ENCODE data around the gene OR1Q1. TPM values are rescaled to one million over a fixed set of nuclear protein-coding genes. Genes with fewer than 3 reads are reported as not detected.

Gene OR1Q1, protein sequence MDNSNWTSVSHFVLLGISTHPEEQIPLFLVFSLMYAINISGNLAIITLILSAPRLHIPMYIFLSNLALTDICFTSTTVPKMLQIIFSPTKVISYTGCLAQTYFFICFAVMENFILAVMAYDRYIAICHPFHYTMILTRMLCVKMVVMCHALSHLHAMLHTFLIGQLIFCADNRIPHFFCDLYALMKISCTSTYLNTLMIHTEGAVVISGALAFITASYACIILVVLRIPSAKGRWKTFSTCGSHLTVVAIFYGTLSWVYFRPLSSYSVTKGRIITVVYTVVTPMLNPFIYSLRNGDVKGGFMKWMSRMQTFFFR
- not detected in 2 replicates for total RNA-seq

DNA sequence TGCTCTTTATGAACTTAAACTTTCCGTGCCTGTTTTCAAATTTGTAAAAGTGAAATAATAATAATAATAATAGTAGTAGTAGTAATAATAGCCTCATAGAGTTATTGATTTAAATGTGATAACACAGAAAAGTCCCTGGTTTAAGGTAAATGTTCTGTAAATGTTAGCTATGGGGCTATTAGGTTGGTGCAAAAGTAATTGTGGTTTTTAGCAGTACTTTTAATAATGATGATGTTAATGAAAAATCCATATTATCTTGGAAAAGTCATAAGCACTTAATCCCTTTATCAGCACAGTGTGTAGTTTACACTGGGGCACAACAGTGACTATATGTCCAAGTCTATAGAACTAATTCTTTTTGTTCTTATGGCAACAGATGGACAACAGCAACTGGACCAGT is at the start of gene OR1Q1:
OR1Q1 (plus strand) TSS at position 377 of the 400 bp plus-strand sequence; CDS start at position 377, 0 bp downstream.

GRCh38 chr9:122583284-122583683 is 31.3 kb upstream of the OR1Q1 start, which contains the start of gene OR1L8:
TSS of gene OR1L8 (minus strand) at chr9:122583384. CDS start at chr9:122568477, 14,907 bp downstream.

GRCh38 chr9:122657527-122657926 is 43.0 kb downstream of the OR1Q1 start, which contains the start of gene OR1B1:
TSS of gene OR1B1 (minus strand) at chr9:122657627.

GRCh38 chr9:122661416-122661815 is 46.9 kb downstream of the OR1Q1 start, which contains the start of gene OR1L1:
TSS of gene OR1L1 (plus strand) at chr9:122661716. CDS start at chr9:122661716, 0 bp downstream.

Other genes with a start within 250 kb of the OR1Q1 start
- 110 and 302 TPM in 2 replicates for gene PTGS1, start 243.7 kb upstream of the OR1Q1 start, total RNA-seq
- gene OR1J1, start 136.8 kb upstream of the OR1Q1 start, total RNA-seq = not detected in 2 replicates
- gene OR1J2, start 103.9 kb upstream of the OR1Q1 start, total RNA-seq = not detected in 2 replicates
- not detected in 2 replicates for gene OR1J4, start 95.6 kb upstream of the OR1Q1 start, total RNA-seq
- gene OR1N1, start 87.4 kb upstream of the OR1Q1 start, total RNA-seq = not detected in 2 replicates
- gene OR1N2, start 61.6 kb upstream of the OR1Q1 start, total RNA-seq = not detected in 2 replicates
- not detected in 2 replicates for gene OR1L8, start 31.4 kb upstream of the OR1Q1 start, total RNA-seq
- gene OR1B1, start 42.9 kb downstream of the OR1Q1 start, total RNA-seq = not detected in 2 replicates
- not detected in 2 replicates for gene OR1L1, start 47.0 kb downstream of the OR1Q1 start, total RNA-seq
- not detected in 2 replicates for gene OR1L3, start 60.4 kb downstream of the OR1Q1 start, total RNA-seq
- gene OR1L4, start 109.3 kb downstream of the OR1Q1 start, total RNA-seq = not detected in 2 replicates
- gene OR1L6, start 127.6 kb downstream of the OR1Q1 start, total RNA-seq = not detected in 2 replicates
- gene OR5C1, start 174.2 kb downstream of the OR1Q1 start, total RNA-seq = not detected in 2 replicates
- gene OR1K1, start 185.4 kb downstream of the OR1Q1 start, total RNA-seq = not detected in 2 replicates
- 14.6 and 14.8 TPM in 2 replicates for gene PDCL, start 213.8 kb downstream of the OR1Q1 start, total RNA-seq

Data from pericardium fibroblast (primary cell).